K562 treated with DMSO at 1 percent for 48 hours (cell line): Measurements from ENCODE around the gene FABP1. TPM values are rescaled to one million over a fixed set of nuclear protein-coding genes. Genes with fewer than 3 reads are reported as not detected.

ENCODE experiments used
- total RNA-seq: library from RNA; unstranded; fragments of 300-600 nt; gene quantifications from 2 replicates; pipeline ENCODE4 v1.2.3, GENCODE V29; 2022; ENCODE audit warnings: low replicate concordance; ENCODE audit errors: extremely low read depth

The FABP1 gene
- not detected in 2 replicates for total RNA-seq

DNA sequence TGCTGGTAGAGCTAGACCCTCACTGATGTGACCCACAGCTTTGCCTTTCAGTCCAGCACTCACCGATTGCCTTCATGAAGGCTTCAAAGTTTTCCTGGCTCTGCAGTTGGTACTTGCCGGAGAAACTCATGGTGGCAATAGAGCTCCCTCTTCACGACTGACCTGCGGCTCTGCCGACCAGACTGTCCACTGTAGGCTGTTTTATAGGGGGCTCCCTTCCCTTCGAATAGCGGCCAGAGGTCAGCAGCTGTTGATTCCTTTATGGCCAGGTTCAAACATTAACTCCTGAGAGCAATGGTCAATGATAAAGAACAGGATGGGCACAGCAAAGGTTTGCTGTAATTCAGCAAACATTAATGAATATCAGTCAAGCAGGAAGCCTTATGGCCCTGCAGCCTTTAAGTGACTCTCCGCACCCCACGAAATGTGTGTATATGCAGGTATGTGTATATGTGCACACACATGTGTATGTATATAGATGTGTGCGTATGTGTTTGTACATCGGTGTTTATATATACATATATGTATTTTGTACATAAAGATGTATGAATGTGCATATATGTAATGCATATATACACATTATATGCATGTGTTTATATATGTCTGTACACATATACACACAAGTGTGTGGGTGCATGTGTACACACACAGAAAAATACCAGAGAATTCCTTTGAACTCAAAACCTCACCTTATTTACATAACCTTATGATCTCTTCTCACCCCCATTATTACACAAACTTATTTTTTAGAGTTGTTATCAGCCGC, at the start of gene FABP1:
TSS of gene FABP1 (minus strand) at position 175 of the 766 bp plus-strand sequence. CDS start at position 130, 45 bp downstream.

Other genes starting within 250 kb of the FABP1 start
- not detected in 2 replicates for gene RNU2-63P, start 111.5 kb downstream of the FABP1 start, total RNA-seq
- not detected in 2 replicates for gene KRCC1, start 72.3 kb downstream of the FABP1 start, total RNA-seq
- gene SMYD1, start 60.2 kb downstream of the FABP1 start, total RNA-seq: not detected in 2 replicates
- not detected in 2 replicates for gene THNSL2, start 42.3 kb upstream of the FABP1 start, total RNA-seq